Neuronal stem cell (in vitro differentiated cells): ENCODE results near the gene IFITM1.
A peak's percentile ranks its signal among the peaks of the same experiment; 100 is the strongest.
"Not testable (repeated sequence)": the region's sequence is repeated elsewhere in the genome, so short reads cannot be mapped to it uniquely, and the experiment has no call there.

ENCODE experiments used
- DNase-seq: peaks from one replicate; pipeline ENCODE4 v3.0.0-alpha.2; 2013; ENCODE audit warnings: low spot score
- H2AFZ ChIP-seq: one replicate; pipeline ENCODE4 v1.6.1; 2013; ENCODE audit warnings: mild to moderate bottlenecking, low read length, inconsistent platforms
- H2AK5ac ChIP-seq: 2 replicates; pipeline ENCODE4 v1.6.1; 2013; ENCODE audit warnings: low read depth, mild to moderate bottlenecking, inconsistent platforms, low read length, moderate library complexity, mixed read lengths
- H2BK120ac ChIP-seq: 2 replicates; pipeline ENCODE4 v1.6.1; 2013; ENCODE audit warnings: low read depth, mild to moderate bottlenecking, inconsistent platforms, low read length, moderate library complexity, mixed read lengths
- H2BK12ac ChIP-seq: one replicate; pipeline ENCODE4 v1.6.1; 2013; ENCODE audit warnings: low read length, inconsistent platforms
- H2BK15ac ChIP-seq: 2 replicates; pipeline ENCODE4 v1.6.1; 2013; ENCODE audit warnings: mild to moderate bottlenecking, low read length, inconsistent platforms, mixed read lengths
- H2BK5ac ChIP-seq: one replicate; pipeline ENCODE4 v1.6.1; 2013; ENCODE audit warnings: inconsistent platforms, mild to moderate bottlenecking, low read length, moderate library complexity
- H3K14ac ChIP-seq: one replicate; pipeline ENCODE4 v1.6.1; 2013; ENCODE audit warnings: low read length, inconsistent platforms
- H3K18ac ChIP-seq: 2 replicates; pipeline ENCODE4 v1.6.1; 2013; ENCODE audit warnings: low read length, inconsistent platforms
- H3K23ac ChIP-seq: 2 replicates; pipeline ENCODE4 v1.6.1; 2013; ENCODE audit warnings: low read depth, mild to moderate bottlenecking, mixed read lengths, low read length, inconsistent platforms; ENCODE audit not compliant: poor library complexity
- H3K27ac ChIP-seq: replicated peaks from 3 replicates; pipeline ENCODE4 v1.5.1; 2013; ENCODE audit warnings: low read length, inconsistent platforms
- H3K27me3 ChIP-seq, 3 experiments: 2 replicates each; pipeline ENCODE4 v1.6.1; 2013; ENCODE audit warnings: low read length in 3 of 3, mild to moderate bottlenecking in 2 of 3, inconsistent platforms in 1 of 3, low read depth in 1 of 3, mixed read lengths in 1 of 3, moderate library complexity in 1 of 3; ENCODE audit not compliant: control insufficient read depth in 3 of 3, insufficient read depth in 3 of 3
- H3K36me3 ChIP-seq, 2 donors: replicated peaks in 1 of 2; 2 replicates each; pipeline ENCODE4 v1.6.1; 2013; ENCODE audit warnings: low read length in 2 of 2; ENCODE audit not compliant: control insufficient read depth in 2 of 2, insufficient read depth in 2 of 2
- H3K4ac ChIP-seq: 2 replicates; pipeline ENCODE4 v1.6.1; 2013; ENCODE audit warnings: inconsistent platforms, mild to moderate bottlenecking, low read length, moderate library complexity
- H3K4me1 ChIP-seq, 2 donors: 1 replicate in 1 of 2; 2 replicates in 1 of 2; pipeline ENCODE4 v1.6.1; 2013; ENCODE audit warnings: low read length in 2 of 2, low read depth in 1 of 2; ENCODE audit not compliant: control insufficient read depth in 2 of 2, insufficient read depth in 1 of 2
- H3K4me2 ChIP-seq: one replicate; pipeline ENCODE4 v1.6.1; 2013; ENCODE audit warnings: mild to moderate bottlenecking, low read length, inconsistent platforms; ENCODE audit not compliant: insufficient read depth, poor library complexity, severe bottlenecking
- H3K4me3 ChIP-seq, 2 donors: 2 replicates each; pipeline ENCODE4 v1.5.1; 2013; ENCODE audit warnings: low read length in 2 of 2, mild to moderate bottlenecking in 2 of 2, inconsistent platforms in 1 of 2, moderate library complexity in 1 of 2
- H3K79me1 ChIP-seq: one replicate; pipeline ENCODE4 v1.6.1; 2013; ENCODE audit warnings: low read depth, mild to moderate bottlenecking, inconsistent platforms, low read length, moderate library complexity
- H3K9ac ChIP-seq: one replicate; pipeline ENCODE4 v1.6.1; 2013; ENCODE audit warnings: mild to moderate bottlenecking, low read depth, low read length, inconsistent platforms; ENCODE audit not compliant: poor library complexity
- H3K9me3 ChIP-seq, 2 donors: replicated peaks in 1 of 2; 2 replicates each; pipeline versions ENCODE3 to v1.6.1; 2013; ENCODE audit warnings: low read length in 2 of 2, mild to moderate bottlenecking in 2 of 2, inconsistent platforms in 1 of 2, low read depth in 1 of 2, mixed read lengths in 1 of 2, moderate library complexity in 1 of 2; ENCODE audit not compliant: control insufficient read depth in 2 of 2, insufficient read depth in 1 of 2
- H4K8ac ChIP-seq: one replicate; pipeline ENCODE4 v1.6.1; 2013; ENCODE audit warnings: low read depth, mild to moderate bottlenecking, inconsistent platforms, low read length, moderate library complexity
- H4K91ac ChIP-seq: one replicate; pipeline ENCODE4 v1.6.1; 2013; ENCODE audit warnings: low read length, low read depth, mild to moderate bottlenecking, inconsistent platforms; ENCODE audit not compliant: poor library complexity
- WGBS, 2 donors: extraction: QIAGEN DNeasy Blood & Tissue Kit; methylation state at CpG; one replicate each; pipeline ENCODE4 v1.1.7; 2013; ENCODE audit warnings: missing lambda C conversion rate in 2 of 2, mixed read lengths in 1 of 2; ENCODE audit not compliant: insufficient read length in 2 of 2, insufficient replicate concordance in 1 of 2; ENCODE audit errors: extremely low coverage in 2 of 2; 5-methylcytosine and 5-hydroxymethylcytosine counted together

Gene IFITM1

GRCh38 chr11:324593-325517 lies 11.0 kb downstream of the IFITM1 start:
- not testable (repeated sequence) for H3K27ac ChIP-seq, H3K23ac ChIP-seq, H2BK5ac ChIP-seq, H3K4me2 ChIP-seq, H4K91ac ChIP-seq, H2AK5ac ChIP-seq, H3K9me3 ChIP-seq, H3K79me1 ChIP-seq, H3K9ac ChIP-seq, H2BK12ac ChIP-seq, H2BK120ac ChIP-seq, H4K8ac ChIP-seq, H3K14ac ChIP-seq, H3K27me3 ChIP-seq, H3K4ac ChIP-seq, H3K36me3 ChIP-seq, DNase-seq, H3K4me3 ChIP-seq, H3K18ac ChIP-seq
- peak overlapping the region; percentile 68 for H2AFZ ChIP-seq
- H2BK15ac ChIP-seq = peak overlapping the region; percentile 3
- WGBS, 2 donors = no CpG with 5 or more reads among the region's 34 CpGs
- peaks cover 7 to 28% of the 10 kb centered on the region in 2 donors for H3K4me1 ChIP-seq

- peak overlapping the region; percentile 60 for H2BK15ac ChIP-seq
Observed at GRCh38 chr11:325796-326591, 12.2 kb downstream of the IFITM1 start.

DNA sequence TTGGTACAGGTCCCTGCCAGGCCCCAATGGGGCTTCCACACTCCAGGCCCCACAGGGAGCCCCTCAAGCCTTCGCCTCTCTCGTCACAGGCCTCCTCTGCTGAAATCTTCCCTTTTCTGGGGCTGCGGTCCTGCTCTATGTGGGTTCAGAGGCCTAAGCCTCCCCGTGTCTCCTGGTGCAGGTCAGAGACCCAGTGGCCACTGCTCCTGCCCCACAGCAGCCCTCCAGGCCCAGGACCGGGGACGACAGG lies 12.7 kb downstream of the IFITM1 start:
- H2AK5ac ChIP-seq = peak overlapping the region; percentile 100
- peak overlapping the region; percentile 76 for H2BK120ac ChIP-seq
- peak overlapping the region; percentile 82 for H2BK12ac ChIP-seq
- H2AFZ ChIP-seq = peak overlapping the region; percentile 74
- no peak overlapping the region for H4K91ac ChIP-seq
- H3K23ac ChIP-seq = no peak overlapping the region
- no peak overlapping the region for H4K8ac ChIP-seq
- no peak overlapping the region for H3K4me3 ChIP-seq
- H3K36me3 ChIP-seq = no peaks in the 10 kb centered on the region
- H2BK15ac ChIP-seq = peak overlapping the region; percentile 60
- H3K9ac ChIP-seq = no peak overlapping the region
- peaks cover 0 to 5% of the 10 kb centered on the region in 2 donors for H3K9me3 ChIP-seq
- no peak for DNase-seq
- WGBS, 2 donors = no CpG with 5 or more reads among the region's 6 CpGs
- peaks cover 3 to 23% of the 10 kb centered on the region in 2 donors for H3K4me1 ChIP-seq
- no peaks in the 10 kb centered on the region for H3K79me1 ChIP-seq
- H3K14ac ChIP-seq = no peak overlapping the region
- peak overlapping the region; percentile 54 for H2BK5ac ChIP-seq
- no peaks in the 10 kb centered on the region for H3K27me3 ChIP-seq
- peak overlapping the region; percentile 4 for H3K4ac ChIP-seq
- peak overlapping the region; percentile 81 for H3K18ac ChIP-seq
- no peak overlapping the region for H3K4me2 ChIP-seq
- H3K27ac ChIP-seq = no peak overlapping the region

More at GRCh38 chr11:325796-326591, 12.2 kb downstream of the IFITM1 start:
- H2AK5ac ChIP-seq = peak overlapping the region; percentile 100
- peak overlapping the region; percentile 81 for H3K18ac ChIP-seq
- H2BK120ac ChIP-seq = peak overlapping the region; percentile 76
- H4K91ac ChIP-seq = no peak overlapping the region
- no peak overlapping the region for H4K8ac ChIP-seq
- no CpG with 5 or more reads among the region's 30 CpGs for WGBS, 2 donors
- H2BK12ac ChIP-seq = no peak overlapping the region
- H3K27me3 ChIP-seq = no peaks in the 10 kb centered on the region
- H2AFZ ChIP-seq = peak overlapping the region; percentile 74
- H3K36me3 ChIP-seq = no peaks in the 10 kb centered on the region
- H3K4ac ChIP-seq = peak overlapping the region; percentile 4
- H3K14ac ChIP-seq = no peak overlapping the region
- H2BK5ac ChIP-seq = peak overlapping the region; percentile 54
- H3K23ac ChIP-seq = no peak overlapping the region
- no peak overlapping the region for H3K9ac ChIP-seq
- peaks cover 3 to 24% of the 10 kb centered on the region in 2 donors for H3K4me1 ChIP-seq
- DNase-seq = no peak
- H3K9me3 ChIP-seq = no peaks in the 10 kb centered on the region
- H3K79me1 ChIP-seq = no peaks in the 10 kb centered on the region
- no peak overlapping the region for H3K27ac ChIP-seq
- no peak overlapping the region for H3K4me3 ChIP-seq
- H3K4me2 ChIP-seq = no peak overlapping the region
